Left lung (tissue), 10 donors: ENCODE data around the gene EEPD1. TPM values are rescaled to one million over a fixed set of nuclear protein-coding genes. Genes with fewer than 3 reads are reported as not detected.
A peak's percentile ranks its signal among the peaks of the same experiment; 100 is the strongest.

Source experiments
- ATAC-seq: fragments of 200-7000 bp; cut with Tn5 transposase; one replicate; pipeline ENCODE4 v1.9.1; 2020; ENCODE audit warnings: moderate library complexity
- DNase-seq, 4 donors: peaks; one replicate each; pipeline ENCODE4 v3.0.0-alpha.2; 2013 to 2020
- H3K27ac ChIP-seq, 2 donors: fragments of 200-600 bp; sonication (generic) in 1 of 2; one replicate each; pipeline versions ENCODE4 v1.5.0 to v1.8.0; 2020 to 2021
- H3K27me3 ChIP-seq, 2 donors: fragments of 200-600 bp; sonication (generic) in 1 of 2; one replicate each; pipeline versions ENCODE4 v1.5.0 to v1.8.0; 2020 to 2021
- H3K36me3 ChIP-seq, 2 donors: fragments of 200-600 bp; sonication (generic) in 1 of 2; one replicate each; pipeline versions ENCODE4 v1.5.0 to v1.8.0; 2020 to 2021
- H3K4me1 ChIP-seq, 2 donors: fragments of 200-600 bp; one replicate each; pipeline ENCODE4 v1.8.0; 2021
- H3K4me3 ChIP-seq, 2 donors: fragments of 200-600 bp; sonication (generic) in 1 of 2; one replicate each; pipeline versions ENCODE4 v1.5.0 to v1.8.0; 2020 to 2021; ENCODE audit warnings: mild to moderate bottlenecking in 1 of 2
- H3K9me3 ChIP-seq, 2 donors: fragments of 200-600 bp; sonication (generic) in 1 of 2; one replicate each; pipeline versions ENCODE4 v1.5.0 to v1.8.0; 2020 to 2021
- CTCF ChIP-seq, 2 donors: fragments of 200-600 bp; sonication (generic) in 1 of 2; IDR thresholded peaks; one replicate each; pipeline versions ENCODE4 v1.5.0 to v1.8.0; 2021; ENCODE audit warnings: antibody characterized with exemption in 2 of 2
- intact Hi-C, 2 donors: fragments of 100-400 bp; cut with DNase I; formaldehyde crosslinking; loops; one replicate each; pipeline versions ENCODE4 v1.11.2 to v1.14.2; 2022
- polyA plus RNA-seq, 6 donors: library from polyadenylated mRNA; unstranded; fragments of 120-200 nt; gene quantifications; one replicate each; pipeline ENCODE4 v1.2.1, GENCODE V29; 2013; ENCODE audit not compliant: insufficient read length in 6 of 6
- total RNA-seq, 2 donors: library from RNA; stranded (reverse); fragmentation: NEBNext Ultra II Directional; extraction: Animal tissue kit (Norgen Biotek cat#: 25700); gene quantifications; one replicate each; pipeline ENCODE4 v1.2.1, GENCODE V29; 2021
- donor health status: DM: no; HTN: yes; CAD: no.
- donor health status: DM: no; HTN: no; CAD: no.

EEPD1 gene
- total and polyA plus RNA-seq, 8 donors: 7.8 to 22.8 (median 19.0) TPM

DNA sequence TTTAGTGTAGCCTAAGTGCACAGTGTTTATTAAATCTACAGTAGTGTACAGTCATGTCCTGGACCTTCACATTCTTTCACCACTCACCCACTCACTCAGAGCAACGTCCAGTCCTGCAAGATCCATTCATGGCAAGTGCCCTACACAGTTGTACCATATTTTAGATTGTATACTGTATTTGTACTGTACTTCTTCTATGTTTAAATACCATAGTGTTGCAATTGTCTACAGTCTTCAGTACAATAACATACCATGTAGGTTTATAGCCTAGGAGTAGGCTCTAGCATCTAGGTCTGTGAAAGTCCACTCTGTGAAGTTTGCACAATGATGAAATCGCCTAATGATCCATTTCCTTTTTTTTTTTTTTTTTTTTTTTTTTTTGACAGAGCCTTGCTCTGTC is 12.0 kb downstream of the EEPD1 start:
- H3K4me1 ChIP-seq: peaks cover 0 to 22% of the 10 kb centered on the region in 2 donors
- H3K4me3 ChIP-seq: no peak overlapping the region
- peak; percentile 38 for ATAC-seq
- no peaks in the 10 kb centered on the region for H3K36me3 ChIP-seq
- DNase-seq: no peak
- H3K9me3 ChIP-seq: no peaks in the 10 kb centered on the region
- H3K27ac ChIP-seq: peak overlapping the region in 1 of 2 donors; percentile 37
- TF ChIP-seq CTCF (IDR thresholded peaks at IDR 0.05): no peak
- no peaks in the 10 kb centered on the region for H3K27me3 ChIP-seq
- intact Hi-C loops: no loop called here

DNA sequence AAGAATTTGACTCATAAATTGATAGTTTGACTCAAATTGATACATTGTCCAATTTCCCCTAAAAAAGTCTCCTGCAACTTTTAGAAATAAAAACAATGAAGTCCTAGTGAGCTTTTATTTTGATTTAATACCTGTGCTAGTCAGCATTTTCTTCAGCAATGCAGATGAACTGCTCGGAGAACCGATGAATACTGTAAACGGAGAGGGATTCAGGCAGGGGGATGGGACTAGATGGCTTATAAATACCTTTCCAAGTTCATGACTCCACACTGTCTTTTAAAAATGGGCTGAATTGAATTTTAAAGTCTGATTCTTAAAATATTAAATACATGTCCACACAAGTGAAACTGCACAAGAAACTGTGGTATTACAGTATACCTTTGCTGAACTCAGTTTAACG is 12.7 kb downstream of the EEPD1 start:
- Histone ChIP-seq H3K27me3 (no peaks in the 10 kb centered on the region), H3K4me3 (no peak overlapping the region), H3K27ac (no peak overlapping the region), H3K36me3 (no peaks in the 10 kb centered on the region), H3K4me1 (peaks cover 0 to 22% of the 10 kb centered on the region in 2 donors), H3K9me3 (no peaks in the 10 kb centered on the region)
- no peak for DNase-seq
- intact Hi-C loops: no loop called here
- ATAC-seq: no peak
- TF ChIP-seq CTCF (IDR thresholded peaks at IDR 0.05): no peak

DNA sequence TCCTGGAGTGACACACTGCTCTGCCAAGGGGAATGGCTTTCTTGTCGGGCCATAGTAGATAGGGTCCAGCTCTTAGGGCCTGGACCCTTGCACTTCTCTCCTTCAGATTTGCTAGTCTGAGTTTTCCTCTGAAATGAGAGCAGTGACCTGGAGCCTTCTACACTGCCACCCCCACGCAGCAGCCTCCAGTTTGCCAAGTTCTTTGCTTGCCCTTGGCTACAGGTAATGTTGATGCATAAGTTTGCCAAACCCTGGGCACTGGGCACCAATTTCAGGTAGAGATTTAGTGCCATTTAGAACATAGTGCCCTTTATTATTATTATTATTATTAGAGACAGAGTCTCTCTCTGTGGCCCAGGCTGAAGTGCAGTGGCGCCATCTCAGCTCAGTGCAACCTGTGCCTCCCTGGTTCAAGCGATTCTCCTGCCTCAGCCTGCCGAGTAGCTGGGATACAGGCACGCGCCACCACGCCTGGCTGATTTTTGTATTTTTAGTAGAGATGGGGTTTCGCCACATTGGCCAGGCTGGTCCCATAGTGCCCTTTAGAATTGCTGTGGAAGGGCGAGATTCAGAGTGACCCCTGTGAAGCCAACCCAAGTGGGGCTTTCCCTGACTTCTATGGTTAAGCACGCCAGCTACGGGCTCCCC is 14.5 kb downstream of the EEPD1 start:
- Histone ChIP-seq H3K4me1 (peaks cover 0 to 13% of the 10 kb centered on the region in 2 donors), H3K4me3 (no peak overlapping the region), H3K27ac (no peak overlapping the region), H3K27me3 (no peaks in the 10 kb centered on the region), H3K36me3 (no peaks in the 10 kb centered on the region), H3K9me3 (no peaks in the 10 kb centered on the region)
- intact Hi-C loops: no loop called here
- no peak for ATAC-seq
- TF ChIP-seq CTCF (IDR thresholded peaks at IDR 0.05): no peak
- no peak for DNase-seq

- Histone ChIP-seq H3K36me3 (no peaks in the 10 kb centered on the region), H3K27me3 (no peaks in the 10 kb centered on the region), H3K9me3 (no peaks in the 10 kb centered on the region), H3K4me3 (no peak overlapping the region), H3K27ac (no peak overlapping the region), H3K4me1 (peaks cover 0 to 17% of the 10 kb centered on the region in 2 donors)
- intact Hi-C loops: no loop called here
- ATAC-seq (no peak), DNase-seq (no peak)
- no peak for TF ChIP-seq CTCF (IDR thresholded peaks at IDR 0.05)
Measured at GRCh38 chr7:36171503-36171902, 18.4 kb downstream of the EEPD1 start.

DNA sequence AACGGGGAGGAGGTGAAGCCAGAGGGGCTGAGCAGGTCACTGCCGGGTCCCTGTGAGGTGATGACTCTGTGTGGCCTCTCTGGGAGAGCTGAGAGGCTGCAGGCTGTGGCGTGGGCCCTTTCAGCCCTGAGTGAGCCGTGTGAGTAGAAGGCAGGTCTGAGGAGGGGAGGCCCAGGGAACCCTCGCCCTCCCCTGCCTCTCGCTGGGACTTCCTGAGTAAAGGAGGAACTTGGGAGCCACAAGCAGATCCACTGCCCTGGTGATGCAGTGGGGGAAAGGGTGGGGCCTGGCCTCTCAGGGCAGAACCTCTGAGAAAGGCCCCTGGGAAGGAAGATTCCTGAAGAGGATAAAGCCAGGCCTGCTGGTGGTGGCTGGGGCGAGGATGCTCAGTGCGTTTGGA is 22.8 kb downstream of the EEPD1 start:
- H3K9me3 ChIP-seq: no peaks in the 10 kb centered on the region
- DNase-seq (peak in 2 of 4 donors; percentile 76 to 89), ATAC-seq (peak; percentile 86)
- H3K4me3 ChIP-seq: no peak overlapping the region
- H3K4me1 ChIP-seq: peaks cover 0 to 31% of the 10 kb centered on the region in 2 donors
- H3K27me3 ChIP-seq: no peaks in the 10 kb centered on the region
- TF ChIP-seq CTCF (IDR thresholded peaks at IDR 0.05): no peak
- H3K27ac ChIP-seq: peak overlapping the region in 1 of 2 donors; percentile 74
- H3K36me3 ChIP-seq: no peaks in the 10 kb centered on the region
- intact Hi-C loops: no loop called here
